Adipocyte (in vitro differentiated cells): ENCODE results near the gene DACH2.

ENCODE experiments used
- DNase-seq: peaks from one replicate; pipeline ENCODE4 v3.0.0-alpha.2; 2015; ENCODE audit warnings: low read depth
- H3K27me3 ChIP-seq: replicated peaks from 2 replicates; pipeline ENCODE4 v1.7.0; 2013; ENCODE audit warnings: mild to moderate bottlenecking, low read length, moderate library complexity; ENCODE audit not compliant: control insufficient read depth, insufficient read depth
- H3K36me3 ChIP-seq: 2 replicates; pipeline ENCODE4 v1.7.0; 2013; ENCODE audit warnings: low read length, mild to moderate bottlenecking, moderate library complexity; ENCODE audit not compliant: control insufficient read depth, insufficient read depth, severe bottlenecking
- H3K4me1 ChIP-seq: 2 replicates; pipeline ENCODE4 v1.7.0; 2013; ENCODE audit warnings: mild to moderate bottlenecking, low read length, moderate library complexity; ENCODE audit not compliant: control insufficient read depth, insufficient read depth
- H3K4me3 ChIP-seq: 2 replicates; pipeline ENCODE4 v1.7.0; 2013; ENCODE audit warnings: mild to moderate bottlenecking, low read length, moderate library complexity
- H3K9ac ChIP-seq: 2 replicates; pipeline ENCODE4 v1.7.0; 2013; ENCODE audit warnings: mild to moderate bottlenecking, low read length, moderate library complexity
- H3K9me3 ChIP-seq: 2 replicates; pipeline ENCODE4 v1.7.0; 2013; ENCODE audit warnings: mild to moderate bottlenecking, low read length, moderate library complexity; ENCODE audit not compliant: control insufficient read depth

Gene DACH2

GRCh38 chrX:86436116-86436515 lies 287.9 kb downstream of the DACH2 start:
- H3K4me1 ChIP-seq = no peaks in the 10 kb centered on the region
- no peak for DNase-seq
- H3K27me3 ChIP-seq = no peaks in the 10 kb centered on the region
- no peak overlapping the region for H3K4me3 ChIP-seq
- no peak overlapping the region for H3K9ac ChIP-seq
- H3K9me3 ChIP-seq = no peaks in the 10 kb centered on the region
- H3K36me3 ChIP-seq = no peaks in the 10 kb centered on the region

- Histone ChIP-seq H3K9ac (no peak overlapping the region), H3K36me3 (no peaks in the 10 kb centered on the region), H3K4me1 (no peaks in the 10 kb centered on the region), H3K27me3 (no peaks in the 10 kb centered on the region), H3K4me3 (no peak overlapping the region), H3K9me3 (peaks cover 8% of the 10 kb centered on the region)
- DNase-seq = no peak
These were observed 307.2 kb downstream of the DACH2 start for GRCh38 chrX:86455495-86455894.

GRCh38 chrX:86460760-86461159 lies 312.5 kb downstream of the DACH2 start:
- H3K9ac ChIP-seq = no peak overlapping the region
- no peak overlapping the region for H3K4me3 ChIP-seq
- DNase-seq = no peak
- H3K36me3 ChIP-seq = no peaks in the 10 kb centered on the region
- no peaks in the 10 kb centered on the region for H3K9me3 ChIP-seq
- no peaks in the 10 kb centered on the region for H3K27me3 ChIP-seq
- H3K4me1 ChIP-seq = no peaks in the 10 kb centered on the region

GRCh38 chrX:86504297-86504696 lies 356.0 kb downstream of the DACH2 start:
- DNase-seq = no peak
- Histone ChIP-seq H3K4me3 (no peak overlapping the region), H3K27me3 (no peaks in the 10 kb centered on the region), H3K9me3 (no peaks in the 10 kb centered on the region), H3K9ac (no peak overlapping the region), H3K4me1 (no peaks in the 10 kb centered on the region), H3K36me3 (no peaks in the 10 kb centered on the region)

GRCh38 chrX:86507331-86507730 lies 359.1 kb downstream of the DACH2 start:
- Histone ChIP-seq H3K36me3 (no peaks in the 10 kb centered on the region), H3K9ac (no peak overlapping the region), H3K27me3 (no peaks in the 10 kb centered on the region), H3K4me1 (no peaks in the 10 kb centered on the region), H3K9me3 (no peaks in the 10 kb centered on the region), H3K4me3 (no peak overlapping the region)
- no peak for DNase-seq

- Histone ChIP-seq H3K4me1 (no peaks in the 10 kb centered on the region), H3K9ac (no peak overlapping the region), H3K36me3 (no peaks in the 10 kb centered on the region), H3K4me3 (no peak overlapping the region), H3K9me3 (no peaks in the 10 kb centered on the region), H3K27me3 (no peaks in the 10 kb centered on the region)
- no peak for DNase-seq
These were observed 431.5 kb downstream of the DACH2 start for GRCh38 chrX:86579777-86580176.

- Histone ChIP-seq H3K9ac (no peak overlapping the region), H3K36me3 (no peaks in the 10 kb centered on the region), H3K4me1 (no peaks in the 10 kb centered on the region), H3K27me3 (no peaks in the 10 kb centered on the region), H3K4me3 (no peak overlapping the region), H3K9me3 (peaks cover 25% of the 10 kb centered on the region)
- DNase-seq = no peak
These were observed 456.4 kb downstream of the DACH2 start for GRCh38 chrX:86604607-86605006.

- Histone ChIP-seq H3K36me3 (no peaks in the 10 kb centered on the region), H3K9ac (no peak overlapping the region), H3K9me3 (peaks cover 9% of the 10 kb centered on the region), H3K27me3 (no peaks in the 10 kb centered on the region), H3K4me1 (no peaks in the 10 kb centered on the region), H3K4me3 (no peak overlapping the region)
- DNase-seq = no peak
These were observed 548.7 kb downstream of the DACH2 start for GRCh38 chrX:86696951-86697350.

- no peak for DNase-seq
- Histone ChIP-seq H3K27me3 (no peaks in the 10 kb centered on the region), H3K4me1 (no peaks in the 10 kb centered on the region), H3K9ac (no peak overlapping the region), H3K9me3 (no peaks in the 10 kb centered on the region), H3K4me3 (no peak overlapping the region), H3K36me3 (no peaks in the 10 kb centered on the region)
These were observed 563.4 kb downstream of the DACH2 start for GRCh38 chrX:86711531-86712180.

- Histone ChIP-seq H3K4me1 (no peaks in the 10 kb centered on the region), H3K9me3 (no peaks in the 10 kb centered on the region), H3K4me3 (no peak overlapping the region), H3K36me3 (no peaks in the 10 kb centered on the region), H3K27me3 (no peaks in the 10 kb centered on the region), H3K9ac (no peak overlapping the region)
- no peak for DNase-seq
These were observed 566.2 kb downstream of the DACH2 start for GRCh38 chrX:86714441-86714840.

GRCh38 chrX:86724277-86724676 lies 576.0 kb downstream of the DACH2 start:
- Histone ChIP-seq H3K9me3 (no peaks in the 10 kb centered on the region), H3K9ac (no peak overlapping the region), H3K27me3 (no peaks in the 10 kb centered on the region), H3K36me3 (no peaks in the 10 kb centered on the region), H3K4me1 (no peaks in the 10 kb centered on the region), H3K4me3 (no peak overlapping the region)
- DNase-seq = no peak

GRCh38 chrX:86747091-86747490 lies 598.8 kb downstream of the DACH2 start:
- H3K36me3 ChIP-seq = no peaks in the 10 kb centered on the region
- H3K4me3 ChIP-seq = no peak overlapping the region
- H3K9ac ChIP-seq = no peak overlapping the region
- peaks cover 3% of the 10 kb centered on the region for H3K9me3 ChIP-seq
- DNase-seq = no peak
- H3K27me3 ChIP-seq = no peaks in the 10 kb centered on the region
- no peaks in the 10 kb centered on the region for H3K4me1 ChIP-seq
